Body of pancreas (tissue), 4 donors: ENCODE data around the gene CD82.

Experiments used
- POLR2A ChIP-seq, 3 donors: fragments of 450-650 bp; IDR thresholded peaks; one replicate each; pipeline ENCODE4 v1.6.1; 2016; ENCODE audit warnings: antibody characterized with exemption in 3 of 3, mild to moderate bottlenecking in 2 of 3
- TF ChIP-seq, protein P1 (sequence below), 7 experiments: fragments of 450-650 bp in 4 of 7; fragments of 200-600 bp in 3 of 7; sonication (generic) in 3 of 7; IDR thresholded peaks; one replicate each; pipeline ENCODE4 v1.5.1; 2016 to 2019; ENCODE audit warnings: antibody characterized with exemption in 7 of 7

DNA sequence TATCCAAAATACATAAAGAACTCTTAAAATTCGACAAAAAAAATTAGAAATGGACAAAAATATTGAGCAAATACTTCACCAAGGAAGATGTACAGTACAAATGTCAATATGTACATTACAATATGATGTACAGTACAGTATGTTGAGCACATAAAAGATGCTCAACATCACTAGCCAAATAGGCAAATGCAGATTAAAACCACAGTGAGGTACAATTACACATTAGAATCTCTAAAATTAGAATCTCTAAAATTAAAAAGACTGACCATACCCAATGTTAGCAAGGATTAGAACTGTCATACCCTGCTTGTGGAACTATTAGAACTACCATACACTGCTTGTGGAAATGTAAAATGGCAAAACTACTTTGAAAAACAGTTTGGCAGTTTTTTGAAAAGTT lies 82.6 kb downstream of the CD82 start:
- TF ChIP-seq, protein P1, sequence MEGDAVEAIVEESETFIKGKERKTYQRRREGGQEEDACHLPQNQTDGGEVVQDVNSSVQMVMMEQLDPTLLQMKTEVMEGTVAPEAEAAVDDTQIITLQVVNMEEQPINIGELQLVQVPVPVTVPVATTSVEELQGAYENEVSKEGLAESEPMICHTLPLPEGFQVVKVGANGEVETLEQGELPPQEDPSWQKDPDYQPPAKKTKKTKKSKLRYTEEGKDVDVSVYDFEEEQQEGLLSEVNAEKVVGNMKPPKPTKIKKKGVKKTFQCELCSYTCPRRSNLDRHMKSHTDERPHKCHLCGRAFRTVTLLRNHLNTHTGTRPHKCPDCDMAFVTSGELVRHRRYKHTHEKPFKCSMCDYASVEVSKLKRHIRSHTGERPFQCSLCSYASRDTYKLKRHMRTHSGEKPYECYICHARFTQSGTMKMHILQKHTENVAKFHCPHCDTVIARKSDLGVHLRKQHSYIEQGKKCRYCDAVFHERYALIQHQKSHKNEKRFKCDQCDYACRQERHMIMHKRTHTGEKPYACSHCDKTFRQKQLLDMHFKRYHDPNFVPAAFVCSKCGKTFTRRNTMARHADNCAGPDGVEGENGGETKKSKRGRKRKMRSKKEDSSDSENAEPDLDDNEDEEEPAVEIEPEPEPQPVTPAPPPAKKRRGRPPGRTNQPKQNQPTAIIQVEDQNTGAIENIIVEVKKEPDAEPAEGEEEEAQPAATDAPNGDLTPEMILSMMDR (IDR thresholded peaks at IDR 0.05), result no peak
- TF ChIP-seq POLR2A (IDR thresholded peaks at IDR 0.05), result no peak
